B cell (primary cell): ENCODE measurements around the gene TFPI2.

ENCODE experiments used
- EZH2 ChIP-seq: IDR thresholded peaks from 2 replicates; pipeline ENCODE4 v1.6.1; 2012; ENCODE audit warnings: borderline replicate concordance, low read depth, mild to moderate bottlenecking, moderate library complexity, low read length; ENCODE audit not compliant: insufficient read depth, poor library complexity, severe bottlenecking
- TF ChIP-seq, protein P1 (sequence below): fragments of 200-600 bp; IDR thresholded peaks from one replicate; pipeline ENCODE4 v1.8.0; 2022; ENCODE audit warnings: antibody characterized with exemption, mild to moderate bottlenecking

DNA sequence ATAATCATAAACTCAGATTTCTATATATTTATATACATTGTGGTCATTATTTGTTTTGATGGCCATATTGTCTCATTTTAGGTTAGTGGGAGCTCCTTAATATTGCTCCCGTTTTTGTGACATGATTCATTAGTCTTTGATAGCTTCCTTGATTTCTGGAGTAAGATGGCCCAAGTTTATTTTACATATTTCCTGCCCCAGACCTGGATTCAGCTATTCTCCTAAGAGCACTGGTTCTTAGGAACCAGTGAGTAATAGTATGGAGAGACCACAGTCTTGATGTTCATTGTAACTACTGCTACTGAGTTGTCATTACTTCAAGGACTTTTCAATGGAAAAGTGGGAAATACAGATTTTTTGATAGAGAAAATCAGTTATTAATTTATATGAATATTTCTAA, 6.0 kb downstream of the TFPI2 start:
- TF ChIP-seq, protein P1, sequence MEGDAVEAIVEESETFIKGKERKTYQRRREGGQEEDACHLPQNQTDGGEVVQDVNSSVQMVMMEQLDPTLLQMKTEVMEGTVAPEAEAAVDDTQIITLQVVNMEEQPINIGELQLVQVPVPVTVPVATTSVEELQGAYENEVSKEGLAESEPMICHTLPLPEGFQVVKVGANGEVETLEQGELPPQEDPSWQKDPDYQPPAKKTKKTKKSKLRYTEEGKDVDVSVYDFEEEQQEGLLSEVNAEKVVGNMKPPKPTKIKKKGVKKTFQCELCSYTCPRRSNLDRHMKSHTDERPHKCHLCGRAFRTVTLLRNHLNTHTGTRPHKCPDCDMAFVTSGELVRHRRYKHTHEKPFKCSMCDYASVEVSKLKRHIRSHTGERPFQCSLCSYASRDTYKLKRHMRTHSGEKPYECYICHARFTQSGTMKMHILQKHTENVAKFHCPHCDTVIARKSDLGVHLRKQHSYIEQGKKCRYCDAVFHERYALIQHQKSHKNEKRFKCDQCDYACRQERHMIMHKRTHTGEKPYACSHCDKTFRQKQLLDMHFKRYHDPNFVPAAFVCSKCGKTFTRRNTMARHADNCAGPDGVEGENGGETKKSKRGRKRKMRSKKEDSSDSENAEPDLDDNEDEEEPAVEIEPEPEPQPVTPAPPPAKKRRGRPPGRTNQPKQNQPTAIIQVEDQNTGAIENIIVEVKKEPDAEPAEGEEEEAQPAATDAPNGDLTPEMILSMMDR: no peak
- no peak for TF ChIP-seq EZH2
